K562 (cell line): ENCODE data around the gene PHOX2A. TPM values are rescaled to one million over a fixed set of nuclear protein-coding genes. Genes with fewer than 3 reads are reported as not detected.

Experiments used
- ATAC-seq: fragments of 200-7000 bp; cut with Tn5 transposase; 3 replicates; pipeline ENCODE4 v1.9.1; 2020; ENCODE audit warnings: moderate library complexity
- Bru-seq: library from RNA; stranded (reverse); fragments of 400-500 nt; gene quantifications from one replicate; lab custom pipeline; 2021; lab: Mats Ljungman, UMichigan
- BruChase-seq, 2 experiments: library from RNA; stranded (reverse); fragments of 400-500 nt; gene quantifications; one replicate each; lab custom pipeline; 2021; lab: Mats Ljungman, UMichigan
- BruUV-seq: library from RNA; stranded (reverse); fragments of 400-500 nt; replicated peaks from 2 replicates; lab custom pipeline; 2021; lab: Mats Ljungman, UMichigan
- CTCF ChIA-PET: fragments of 300-600 bp; formaldehyde crosslinking; extraction: SDS; loops from one replicate; lab custom pipeline; 2021; ENCODE audit warnings: low intra/inter-chr PET ratio; lab: Yijun Ruan, JAX
- POLR2A ChIA-PET: fragments of 300-600, 350-650 bp; sonication (Branson Sonifier 250); formaldehyde crosslinking; extraction: SDS; loops from one replicate; lab custom pipeline; 2021; ENCODE audit warnings: antibody characterized with exemption, inconsistent platforms; lab: Yijun Ruan, JAX
- DNase-seq, 4 experiments: peaks; one replicate each; pipeline versions ENCODE4 v3.0.0 to v3.0.0-alpha.2; 2011 to 2018; ENCODE audit warnings: low spot score in 3 of 4, mixed read lengths in 3 of 4; ENCODE audit errors: extremely low read depth in 1 of 4
- FAIRE-seq: peaks from 2 replicates; lab custom pipeline; 2011; peaks lifted over from hg19 to GRCh38; lab: Jason Lieb, UNC
- H2AFZ ChIP-seq: 2 replicates; pipeline ENCODE4 v1.6.0; 2011; ENCODE audit warnings: low read depth, low read length, control low read depth, inconsistent platforms
- H3K27ac ChIP-seq: fragments of 200-600 bp; 3 replicates; pipeline ENCODE4 v1.8.0; 2011; ENCODE audit warnings: low read depth, mild to moderate bottlenecking, control low read depth, inconsistent platforms, low read length, moderate library complexity, mixed read lengths; ENCODE audit errors: extremely low read depth
- H3K27me3 ChIP-seq, 2 experiments: fragments of 300-600 bp in 1 of 2; 2 replicates in 1 of 2; 3 replicates in 1 of 2; pipeline versions ENCODE4 v1.6.0 to v1.8.0; 2011; ENCODE audit warnings: inconsistent platforms in 2 of 2, low read length in 2 of 2, mild to moderate bottlenecking in 1 of 2, mixed read lengths in 1 of 2, moderate library complexity in 1 of 2; ENCODE audit not compliant: control insufficient read depth in 2 of 2, insufficient read depth in 2 of 2
- H3K36me3 ChIP-seq: fragments of 300-600 bp; 3 replicates; pipeline ENCODE4 v1.8.0; 2011; ENCODE audit warnings: mild to moderate bottlenecking, low read length, inconsistent platforms; ENCODE audit not compliant: control insufficient read depth, insufficient read depth
- H3K4me1 ChIP-seq, 2 experiments: fragments of 200-600 bp in 1 of 2; replicated peaks in 1 of 2; 2 replicates in 1 of 2; 3 replicates in 1 of 2; pipeline versions ENCODE4 v1.5.1 to v1.8.0; 2011; ENCODE audit warnings: inconsistent platforms in 2 of 2, low read length in 2 of 2, mild to moderate bottlenecking in 1 of 2, mixed read lengths in 1 of 2, moderate library complexity in 1 of 2; ENCODE audit not compliant: control insufficient read depth in 2 of 2, insufficient read depth in 2 of 2
- H3K4me2 ChIP-seq: 2 replicates; pipeline ENCODE4 v1.6.1; 2011; ENCODE audit warnings: low read length, control low read depth, inconsistent platforms, mixed read lengths; ENCODE audit not compliant: insufficient read depth
- H3K4me3 ChIP-seq: fragments of 200-600 bp; sonication (generic), shearing (Covaris generic); 2 replicates; pipeline ENCODE4 v1.5.1; 2016; ENCODE audit warnings: control low read depth, inconsistent platforms
- H3K79me2 ChIP-seq: fragments of 200-600 bp; 3 replicates; pipeline ENCODE4 v1.8.0; 2011; ENCODE audit warnings: low read length, inconsistent platforms; ENCODE audit not compliant: control insufficient read depth, insufficient read depth
- H3K9ac ChIP-seq, 2 experiments: 2 replicates each; pipeline versions ENCODE4 v1.6.0 to v1.6.1; 2011; ENCODE audit warnings: low read depth in 2 of 2, low read length in 2 of 2, control low read depth in 1 of 2, inconsistent platforms in 1 of 2, mild to moderate bottlenecking in 1 of 2, mixed read lengths in 1 of 2; ENCODE audit not compliant: insufficient read depth in 1 of 2
- H3K9me1 ChIP-seq: one replicate; pipeline ENCODE4 v1.6.0; 2011; ENCODE audit warnings: inconsistent platforms, mild to moderate bottlenecking, low read length, moderate library complexity; ENCODE audit not compliant: control insufficient read depth, insufficient read depth
- H3K9me3 ChIP-seq: replicated peaks from 2 replicates; pipeline ENCODE4 v1.5.1; 2011; ENCODE audit warnings: low read depth, low read length, inconsistent platforms; ENCODE audit not compliant: control insufficient read depth, insufficient read depth
- H4K20me1 ChIP-seq: replicated peaks from 2 replicates; pipeline ENCODE4 v1.6.1; 2011; ENCODE audit warnings: low read length, inconsistent platforms, mixed read lengths; ENCODE audit not compliant: control insufficient read depth, insufficient read depth
- CTCF ChIP-seq, 3 experiments: IDR thresholded peaks in 2 of 3; conservative IDR thresholded peaks in 1 of 3; 2 replicates each; pipeline ENCODE4 v1.5.1; 2011 to 2012; ENCODE audit warnings: low read length in 3 of 3, mild to moderate bottlenecking in 3 of 3, control low read depth in 2 of 3, improper control_type of control experiment in 1 of 3, inconsistent platforms in 1 of 3, low read depth in 1 of 3, mixed read lengths in 1 of 3, moderate library complexity in 1 of 3; ENCODE audit not compliant: insufficient read depth in 2 of 3
- ETS2 ChIP-seq: IDR thresholded peaks from 2 replicates; pipeline ENCODE4 v1.6.1; 2016; ENCODE audit warnings: borderline replicate concordance, missing genetic modification characterization, mild to moderate bottlenecking, moderate library complexity, missing compliant biosample characterization; ENCODE audit not compliant: poor library complexity, severe bottlenecking
- FOXJ2 ChIP-seq: fragments of 200-800 bp; sonication (Bioruptor generic); IDR thresholded peaks from 2 replicates; pipeline ENCODE4 v1.6.1; 2016; ENCODE audit warnings: missing genetic modification characterization, missing compliant biosample characterization
- HSF4 ChIP-seq: fragments of 250-450 bp; sonication (Bioruptor Pico); IDR thresholded peaks from 2 replicates; pipeline ENCODE4 v2.1.2; 2022; ENCODE audit warnings: mild to moderate bottlenecking, moderate library complexity, borderline replicate concordance
- KLF10 ChIP-seq: fragments of 250-450 bp; sonication (Bioruptor Pico); IDR thresholded peaks from 2 replicates; pipeline ENCODE4 v1.6.1; 2021; ENCODE audit warnings: matching md5 sums
- PATZ1 ChIP-seq: fragments of 250-450 bp; sonication (Bioruptor Pico); IDR thresholded peaks from 2 replicates; pipeline ENCODE4 v1.5.0; 2020; ENCODE audit warnings: mild to moderate bottlenecking, borderline replicate concordance
- RERE ChIP-seq: sonication (generic); formaldehyde crosslinking; IDR thresholded peaks from 2 replicates; pipeline ENCODE4 v1.8.0; 2023; ENCODE audit warnings: missing genetic modification reagents, mild to moderate bottlenecking, borderline replicate concordance
- SP1 ChIP-seq: sonication (generic); formaldehyde crosslinking; IDR thresholded peaks from 2 replicates; pipeline ENCODE4 v1.8.1; 2022; ENCODE audit warnings: mild to moderate bottlenecking, missing genetic modification reagents
- ZNF79 ChIP-seq: fragments of 250-450 bp; sonication (Bioruptor Pico); IDR thresholded peaks from 2 replicates; pipeline ENCODE4 v1.4.0; 2020; ENCODE audit warnings: low read depth, mild to moderate bottlenecking, moderate library complexity
- WGBS: fragments of 100-300 bp; shearing (Covaris generic); methylation state at CpG from one replicate; pipeline ENCODE4 v1.1.6; 2016; ENCODE audit warnings: low coverage, mixed read lengths; ENCODE audit not compliant: insufficient coverage; ENCODE audit errors: missing lambda C conversion rate; 5-methylcytosine and 5-hydroxymethylcytosine counted together
- in situ Hi-C: fragments of 300-500 bp; cut with MboI; formaldehyde crosslinking; loops from 4 replicates; pipeline ENCODE4 v1.15.0; 2018; ENCODE audit warnings: inconsistent platforms, mixed read lengths
- intact Hi-C: fragments of 100-400 bp; cut with micrococcal nuclease; formaldehyde crosslinking; loops from 2 replicates; pipeline ENCODE4 v1.14.2; 2022
- long read RNA-seq, 3 experiments: library from polyadenylated mRNA in 2 of 3; library from RNA in 1 of 3; unstranded in 2 of 3; stranded (forward) in 1 of 3; transcript quantifications; one replicate each; pipeline ENCODE4 v2.0.0, GENCODE V29; 2019 to 2022
- polyA minus RNA-seq, 3 experiments: library from RNA; depleted of rRNA, polyadenylated mRNA; stranded (reverse); fragments of >200 nt; gene quantifications; 2 replicates each; pipeline ENCODE4 v1.2.3, GENCODE V29; 2011
- polyA plus RNA-seq, 8 experiments: library from polyadenylated mRNA; depleted of rRNA in 4 of 8; stranded (reverse) in 5 of 8; unstranded in 3 of 8; fragments of >200 nt; fragmentation: Nextera tagmentation in 2 of 8; fragmentation: Illumina TruSeq in 1 of 8; extraction: Ambion mirVana in 2 of 8; extraction: Trizol in 1 of 8; gene quantifications; 2 replicates each; pipeline versions ENCODE4 v1.2.1 to v1.2.3, GENCODE V29; 2011 to 2014; ENCODE audit warnings: inconsistent platforms in 1 of 8, missing spikeins in 1 of 8
- total RNA-seq, 7 experiments: library from RNA; depleted of rRNA in 6 of 7; stranded (reverse); fragments of >200 nt in 6 of 7; fragmentation: Illumina TruSeq in 2 of 7; extraction: Trizol in 2 of 7; gene quantifications; 2 replicates each; pipeline versions ENCODE4 v1.2.1 to v1.2.3, GENCODE V29; 2011 to 2021; ENCODE audit warnings: low replicate concordance in 1 of 7

PHOX2A gene
- total RNA-seq (2011; cell fraction: chromatin; rRNA removed; ENCODE audit: low replicate concordance) = not detected in 2 replicates
- not detected in 2 replicates for total RNA-seq (2011; cell fraction: nucleolus; rRNA removed)
- not detected in 2 replicates for total RNA-seq (2011; cell fraction: nucleoplasm; rRNA removed)
- total RNA-seq (2014; rRNA removed) (not detected in 2 replicates), total RNA-seq (2014; rRNA removed; fragmentation: Illumina TruSeq; extraction: Trizol) (not detected in 2 replicates), total RNA-seq (2015; rRNA removed; fragmentation: Illumina TruSeq; extraction: Trizol) (not detected in 2 replicates), total RNA-seq (2021) (not detected in 2 replicates), polyA plus RNA-seq (2011; rRNA removed) (not detected in 2 replicates), polyA plus RNA-seq (2014; fragmentation: Illumina TruSeq; extraction: Trizol) (not detected in 2 replicates), polyA plus RNA-seq (2014; fragmentation: Nextera tagmentation; extraction: Ambion mirVana) (not detected), polyA plus RNA-seq (2014; rRNA removed) (not detected in 2 replicates), polyA minus RNA-seq (2011; rRNA and poly(A)+ RNA removed) (not detected in 2 replicates), Bru-seq, nascent RNA (not detected), BruChase-seq, experiment 1, labeled RNA remaining after a 2-hour chase (not detected), BruChase-seq, experiment 2, labeled RNA remaining after a 6-hour chase (not detected)
- polyA plus RNA-seq (2011; cell fraction: cytosol; rRNA removed) = not detected in 2 replicates
- not detected in 2 replicates for polyA plus RNA-seq (2011; cell fraction: nucleus; rRNA removed)
- polyA plus RNA-seq (2012) = not detected in 2 replicates
- polyA minus RNA-seq (2011; cell fraction: cytosol; rRNA and poly(A)+ RNA removed) = not detected in 2 replicates
- not detected in 2 replicates for polyA minus RNA-seq (2011; cell fraction: nucleus; rRNA and poly(A)+ RNA removed)
- long read RNA-seq, experiment 1 = 0 reads
- long read RNA-seq, experiment 2 = 0 reads
- long read RNA-seq, experiment 3 = 0 reads

GRCh38 chr11:72244060-72244360 lies at the start of gene PHOX2A:
Gene PHOX2A, minus strand, starts transcription at chr11:72244176. Its CDS starts 172 bp downstream, at chr11:72244004.
- Histone ChIP-seq H3K9me3 (no peaks in the 10 kb centered on the region), H3K4me1 (peaks cover 0 to 20% of the 10 kb centered on the region in 2 experiments; a peak in 2 of 5 replicates), H4K20me1 (no peaks in the 10 kb centered on the region), H3K27ac (no peak within 1 kb of the TSS), H3K9me1 (no peaks in the 10 kb centered on the region), H3K79me2 (no peaks in the 10 kb centered on the region), H3K36me3 (no peaks in the 10 kb centered on the region), H3K27me3 (peaks cover 25 to 34% of the 10 kb centered on the region in 2 experiments), H3K4me2 (no peak within 1 kb of the TSS), H3K9ac (no peak within 1 kb of the TSS; a peak in 1 of 4 replicates), H3K4me3 (no peak within 1 kb of the TSS), H2AFZ (no peak within 1 kb of the TSS)
- DNase-seq (no peak), ATAC-seq (no peak), FAIRE-seq (no peak)
- CTCF ChIA-PET = interaction anchor here (0.7 kb wide), 1 partner anchor 18 kb away, joined by 3 read pairs; no protein-coding TSS in a partner anchor
- intact Hi-C loops = no loop called here
- WGBS = no CpG with 5 or more reads among the region's 37 CpGs
- POLR2A ChIA-PET = no interaction called here
- in situ Hi-C loops = no loop called here
- BruUV-seq = no TSS peak
- TF ChIP-seq HSF4 = no peak
- TF ChIP-seq SP1 (CRISPR knock-in tag) = no peak
- no peak for TF ChIP-seq ETS2 (tag)
- TF ChIP-seq ZNF79 (CRISPR knock-in tag) = no peak
- TF ChIP-seq FOXJ2 (tag) = no peak
- no peak for TF ChIP-seq KLF10 (CRISPR knock-in tag)
- TF ChIP-seq CTCF (IDR thresholded peaks at IDR 0.05 in 2 of 3, conservative IDR thresholded peaks at IDR 0.05 in 1 of 3; ENCODE audit: insufficient read depth in 2 of 3, low read depth in 1 of 3, low read length in 3 of 3) = no peak
- no peak for TF ChIP-seq PATZ1 (CRISPR knock-in tag)
- TF ChIP-seq RERE (CRISPR knock-in tag) = no peak
